Transverse colon (tissue), 4 donors: ENCODE results near the gene UBXN2A. TPM values are rescaled to one million over a fixed set of nuclear protein-coding genes. Genes with fewer than 3 reads are reported as not detected.
"Not testable (repeated sequence)": the region's sequence is repeated elsewhere in the genome, so short reads cannot be mapped to it uniquely, and the experiment has no call there.

Experiments used
- DNase-seq: peaks from one replicate; pipeline ENCODE4 v3.0.0-alpha.2; 2019
- H3K27ac ChIP-seq, 4 donors: fragments of 200-600 bp; sonication (generic); 2 replicates each; pipeline ENCODE4 v1.5.1; 2016 to 2018; ENCODE audit warnings: inconsistent platforms in 4 of 4
- H3K27me3 ChIP-seq: fragments of 200-600 bp; sonication (generic); 2 replicates; pipeline ENCODE4 v1.5.1; 2017; ENCODE audit warnings: inconsistent platforms
- H3K36me3 ChIP-seq, 4 donors: fragments of 200-600 bp; sonication (generic); 2 replicates each; pipeline ENCODE4 v1.5.1; 2017 to 2019; ENCODE audit warnings: inconsistent platforms in 4 of 4
- H3K4me1 ChIP-seq, 4 donors: fragments of 200-600 bp; sonication (generic); 2 replicates each; pipeline ENCODE4 v1.5.1; 2017 to 2020; ENCODE audit warnings: inconsistent platforms in 4 of 4
- H3K4me3 ChIP-seq, 4 donors: fragments of 200-600 bp; sonication (generic); 1 replicate in 1 of 4; 2 replicates in 3 of 4; pipeline versions ENCODE4 v1.5.1 to v1.6.1; 2017 to 2019; ENCODE audit warnings: inconsistent platforms in 4 of 4
- H3K9me3 ChIP-seq, 2 donors: fragments of 200-600 bp; sonication (generic); 2 replicates each; pipeline ENCODE4 v1.5.1; 2017 to 2019; ENCODE audit warnings: inconsistent platforms in 2 of 2
- CTCF ChIP-seq, 5 experiments: fragments of 200-600 bp in 3 of 5; fragments of 450-650 bp in 2 of 5; sonication (generic) in 3 of 5; IDR thresholded peaks; 1 replicate in 2 of 5; 2 replicates in 3 of 5; pipeline ENCODE4 v1.5.1; 2016 to 2017; ENCODE audit warnings: antibody characterized with exemption in 5 of 5, inconsistent platforms in 3 of 5, mild to moderate bottlenecking in 2 of 5, moderate library complexity in 1 of 5
- EP300 ChIP-seq: sonication (generic); formaldehyde crosslinking; IDR thresholded peaks from one replicate; pipeline ENCODE4 v1.6.1; 2017; ENCODE audit warnings: antibody characterized with exemption, low read depth
- POLR2A ChIP-seq: fragments of 450-650 bp; IDR thresholded peaks from one replicate; pipeline ENCODE4 v1.6.1; 2016; ENCODE audit warnings: antibody characterized with exemption, mild to moderate bottlenecking, moderate library complexity
- POLR2AphosphoS5 ChIP-seq, 3 donors: sonication (generic); formaldehyde crosslinking; IDR thresholded peaks; one replicate each; pipeline ENCODE4 v1.6.1; 2016; ENCODE audit warnings: antibody characterized with exemption in 3 of 3
- WGBS, 2 donors: methylation state at CpG; one replicate each; pipeline ENCODE4 v1.1.5; 2018; ENCODE audit warnings: low coverage in 1 of 2; 5-methylcytosine and 5-hydroxymethylcytosine counted together
- in situ Hi-C, 4 donors: fragments of 200-750 bp; cut with MboI; loops; one replicate each; pipeline versions ENCODE4 v1.15.0 to v1.15.1; 2017; ENCODE audit warnings: low sequenced_read_pairs in 3 of 4, low pct_ligation_motif_present in 1 of 4, low pct_unique_long_range_greater_than_20kb in 1 of 4
- intact Hi-C: fragments of 100-400 bp; cut with DNase I; formaldehyde crosslinking; loops from one replicate; pipeline ENCODE4 v1.15.1; 2023; ENCODE audit warnings: low total_unique reads
- total RNA-seq, 4 donors: library from RNA; depleted of rRNA; stranded (reverse); fragments of >200 nt; gene quantifications; one replicate each; pipeline ENCODE4 v1.1.0, GENCODE V29; 2016

UBXN2A gene
- total RNA-seq, 4 donors from 2014 or later: 6.4 to 13.7 (median 10.8) TPM

- no peak for TF ChIP-seq EP300
- intact Hi-C loops: no loop called here
- H3K4me1 ChIP-seq: peaks cover 5 to 31% (median 17%) of the 10 kb centered on the region in 4 donors
Observed at GRCh38 chr2:23941644-23942043, 1.4 kb downstream of the UBXN2A start.

DNA sequence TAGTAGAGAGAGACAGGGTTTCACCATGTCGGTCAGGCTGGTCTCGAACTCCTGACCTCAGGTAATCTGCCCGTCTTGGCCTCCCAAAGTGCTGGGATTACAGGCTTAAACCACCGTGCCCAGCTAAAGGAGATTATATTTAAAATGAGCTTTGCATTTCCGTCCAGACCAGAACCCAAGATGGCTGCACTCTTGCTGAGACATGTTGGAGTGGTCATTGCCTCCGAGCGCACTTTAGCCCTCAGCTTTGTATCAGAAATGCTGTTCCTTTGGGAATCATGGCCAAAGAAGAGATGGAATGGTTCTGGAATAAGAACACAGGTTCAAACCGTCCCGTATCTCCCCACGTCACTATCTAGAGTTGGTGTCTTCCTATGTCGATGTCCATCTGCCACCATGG lies 3.4 kb downstream of the UBXN2A start:
- TF ChIP-seq POLR2AphosphoS5 (IDR thresholded peaks at IDR 0.05): no peak
- no peak for TF ChIP-seq CTCF (IDR thresholded peaks at IDR 0.05)
- no peak for TF ChIP-seq EP300
- TF ChIP-seq POLR2A: no peak
- no peaks in the 10 kb centered on the region for H3K36me3 ChIP-seq

More at GRCh38 chr2:23941644-23942043, 1.4 kb downstream of the UBXN2A start:
- Histone ChIP-seq H3K36me3 (no peaks in the 10 kb centered on the region), H3K27me3 (no peaks in the 10 kb centered on the region), H3K27ac (peak overlapping the region in 3 of 4 donors; percentile 96 to 99 (median 99)), H3K9me3 (no peaks in the 10 kb centered on the region), H3K4me3 (peak overlapping the region in 2 of 4 donors; percentile 63 to 95)
- WGBS, 2 donors: 80 to 82% methylated on average over 7 to 8 of the region's 8 CpGs
- in situ Hi-C loops: no loop called here
- DNase-seq: no peak

GRCh38 chr2:23944527-23944926 lies 4.3 kb downstream of the UBXN2A start:
- Histone ChIP-seq H3K36me3 (no peaks in the 10 kb centered on the region), H3K27ac (no peak overlapping the region), H3K27me3 (no peaks in the 10 kb centered on the region), H3K4me1 (peaks cover 5 to 23% (median 12%) of the 10 kb centered on the region in 4 donors), H3K9me3 (no peaks in the 10 kb centered on the region), H3K4me3 (no peak overlapping the region)
- WGBS, 2 donors: 70% methylated on average over 1 of the region's 1 CpG; no CpG with 5 or more reads in 1 of the 2 donors
- no peak for DNase-seq
- TF ChIP-seq CTCF (IDR thresholded peaks at IDR 0.05) (no peak), POLR2A (no peak), EP300 (no peak), POLR2AphosphoS5 (IDR thresholded peaks at IDR 0.05) (no peak)
- in situ Hi-C loops (no loop called here), intact Hi-C loops (no loop called here)

More for the DNA sequence above, 3.4 kb downstream of the UBXN2A start:
- WGBS, 2 donors: 95 to 100% methylated on average over 6 to 11 of the region's 11 CpGs
- H3K4me1 ChIP-seq: peaks cover 5 to 31% (median 17%) of the 10 kb centered on the region in 4 donors
- no peaks in the 10 kb centered on the region for H3K9me3 ChIP-seq
- in situ Hi-C loops (no loop called here), intact Hi-C loops (no loop called here)
- no peaks in the 10 kb centered on the region for H3K27me3 ChIP-seq
- DNase-seq: no peak
- no peak overlapping the region for H3K27ac ChIP-seq
- no peak overlapping the region for H3K4me3 ChIP-seq

DNA sequence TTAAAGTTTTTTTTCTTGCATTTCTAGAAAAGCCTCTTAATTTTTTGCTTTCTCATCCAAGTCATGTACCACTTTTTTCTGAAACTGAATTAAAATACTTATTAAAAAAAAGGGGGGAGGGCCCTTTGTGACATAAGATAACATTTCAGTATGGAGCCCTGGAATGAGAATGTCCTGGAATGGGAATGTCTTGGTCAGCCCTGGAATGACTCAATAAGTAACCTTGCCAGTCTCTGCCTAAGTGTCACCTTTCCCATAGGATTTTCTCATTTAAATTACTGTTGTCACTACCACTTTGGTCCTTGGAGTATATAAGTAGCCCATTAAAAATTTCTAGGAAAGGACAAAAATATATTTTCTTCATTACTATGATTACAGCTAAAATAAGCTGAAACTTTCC lies 4.7 kb downstream of the UBXN2A start:
- Histone ChIP-seq H3K27ac (no peak overlapping the region), H3K27me3 (no peaks in the 10 kb centered on the region), H3K9me3 (no peaks in the 10 kb centered on the region), H3K4me3 (no peak overlapping the region), H3K4me1 (peaks cover 5 to 21% (median 11%) of the 10 kb centered on the region in 4 donors), H3K36me3 (no peaks in the 10 kb centered on the region)
- DNase-seq: no peak
- in situ Hi-C loops (no loop called here), intact Hi-C loops (no loop called here)
- TF ChIP-seq CTCF (IDR thresholded peaks at IDR 0.05) (no peak), POLR2AphosphoS5 (IDR thresholded peaks at IDR 0.05) (no peak), POLR2A (no peak), EP300 (no peak)

- TF ChIP-seq CTCF (IDR thresholded peaks at IDR 0.05): no peak
- no peak for TF ChIP-seq POLR2AphosphoS5 (IDR thresholded peaks at IDR 0.05)
- TF ChIP-seq EP300: no peak
- TF ChIP-seq POLR2A: no peak
- no peaks in the 10 kb centered on the region for H3K36me3 ChIP-seq
- no peak overlapping the region for H3K4me3 ChIP-seq
- DNase-seq: no peak
- WGBS, 2 donors: 93 to 97% methylated on average over 2 of the region's 2 CpGs
- in situ Hi-C loops (no loop called here), intact Hi-C loops (no loop called here)
- H3K4me1 ChIP-seq: peaks cover 0 to 11% (median 0%) of the 10 kb centered on the region in 4 donors
- H3K9me3 ChIP-seq: no peaks in the 10 kb centered on the region
- H3K27ac ChIP-seq: no peak overlapping the region
- no peaks in the 10 kb centered on the region for H3K27me3 ChIP-seq
Observed at GRCh38 chr2:23947350-23947749, 7.1 kb downstream of the UBXN2A start.

DNA sequence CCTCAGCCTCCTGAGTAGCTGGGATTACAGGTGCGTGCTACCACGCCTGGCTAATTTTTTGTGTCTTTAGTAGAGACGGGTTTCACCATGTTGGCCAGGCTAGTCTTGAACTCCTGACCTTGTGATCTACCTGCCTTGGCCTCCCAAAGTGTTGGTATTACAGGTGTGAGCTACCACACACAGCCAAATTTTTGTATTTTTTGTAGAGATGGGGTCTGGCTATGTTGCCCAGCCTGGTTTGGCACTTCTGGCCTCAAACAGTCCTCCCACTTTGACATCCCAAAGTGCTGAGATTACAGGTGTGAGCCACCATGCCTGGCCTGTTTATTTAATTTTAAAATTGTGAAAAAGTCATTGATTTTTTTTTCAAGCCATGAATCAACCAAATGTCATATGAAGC lies 12.3 kb downstream of the UBXN2A start:
- H3K36me3 ChIP-seq, H3K27me3 ChIP-seq, in situ Hi-C loops, intact Hi-C loops, H3K27ac ChIP-seq, H3K4me3 ChIP-seq, H3K4me1 ChIP-seq, DNase-seq, H3K9me3 ChIP-seq: not testable (repeated sequence)
- WGBS, 2 donors: 100% methylated on average over 2 to 3 of the region's 3 CpGs
